ENCODE measurements around the gene FAF1. TPM values are rescaled to one million over a fixed set of nuclear protein-coding genes. Genes with fewer than 3 reads are reported as not detected.

FAF1 gene
- total RNA-seq, 1 experiment from 2014 or later = 109 TPM

GRCh38 chr1:50921029-50921428 is 39.0 kb downstream of the FAF1 start:
- POLR2A ChIA-PET (ENCODE audit: low non-redundant PET) = no interaction called here
- peaks cover 27% of the 10 kb centered on the region for H3K9me3 ChIP-seq (ENCODE audit: low read depth, low read length, poor library complexity, severe bottlenecking)
- H3K4me3 ChIP-seq (ENCODE audit: low read depth, low read length, poor library complexity, severe bottlenecking) = no peak overlapping the region
- intact Hi-C loops (cut with micrococcal nuclease; ENCODE audit: unreplicated experiment) = loop anchor here (10.0 kb wide), 1 partner anchor 264 kb away; no protein-coding TSS in a partner anchor
- no peak for TF ChIP-seq CTCF (conservative IDR thresholded peaks at IDR 0.05; ENCODE audit: low read depth, low read length)
- TF ChIP-seq EZH2 (IDR thresholded peaks at IDR 0.05; ENCODE audit: borderline replicate concordance, low read depth, low read length, poor library complexity, severe bottlenecking) = no peak
- no TSS peak for BruUV-seq (replicated peaks)
- no peaks in the 10 kb centered on the region for H3K4me1 ChIP-seq (ENCODE audit: insufficient read depth, low read length, poor library complexity, severe bottlenecking)
- CTCF ChIA-PET = no interaction called here
- no peak for DNase-seq (ENCODE audit: low spot score)
- H3K27ac ChIP-seq (ENCODE audit: low read depth, low read length, poor library complexity, severe bottlenecking) = no peak overlapping the region
- no peaks in the 10 kb centered on the region for H3K27me3 ChIP-seq (replicated peaks; ENCODE audit: insufficient read depth, low read depth, low read length, poor library complexity)
- no peaks in the 10 kb centered on the region for H3K36me3 ChIP-seq (ENCODE audit: insufficient read depth, low read length, poor library complexity, severe bottlenecking)

GRCh38 chr1:50920409-50920808 is 39.7 kb downstream of the FAF1 start:
- Histone ChIP-seq H3K4me3 (ENCODE audit: low read depth, low read length, poor library complexity, severe bottlenecking) (no peak overlapping the region), H3K27ac (ENCODE audit: low read depth, low read length, poor library complexity, severe bottlenecking) (no peak overlapping the region), H3K27me3 (replicated peaks; ENCODE audit: insufficient read depth, low read depth, low read length, poor library complexity) (no peaks in the 10 kb centered on the region), H3K4me1 (ENCODE audit: insufficient read depth, low read length, poor library complexity, severe bottlenecking) (no peaks in the 10 kb centered on the region), H3K9me3 (ENCODE audit: low read depth, low read length, poor library complexity, severe bottlenecking) (peaks cover 27% of the 10 kb centered on the region), H3K36me3 (ENCODE audit: insufficient read depth, low read length, poor library complexity, severe bottlenecking) (no peaks in the 10 kb centered on the region)
- CTCF ChIA-PET = no interaction called here
- intact Hi-C loops (cut with micrococcal nuclease; ENCODE audit: unreplicated experiment) = loop anchor here (10.0 kb wide), 1 partner anchor 264 kb away; no protein-coding TSS in a partner anchor
- no peak for DNase-seq (ENCODE audit: low spot score)
- TF ChIP-seq CTCF (conservative IDR thresholded peaks at IDR 0.05; ENCODE audit: low read depth, low read length) (no peak), EZH2 (IDR thresholded peaks at IDR 0.05; ENCODE audit: borderline replicate concordance, low read depth, low read length, poor library complexity, severe bottlenecking) (no peak)
- BruUV-seq (replicated peaks) = no TSS peak
- POLR2A ChIA-PET (ENCODE audit: low non-redundant PET) = no interaction called here

GRCh38 chr1:50917138-50918137 is 42.6 kb downstream of the FAF1 start:
- CTCF ChIA-PET = interaction anchor here (0.6 to 0.7 kb wide), 2 partner anchors 28 to 276 kb away, joined by 5 to 10 read pairs; no protein-coding TSS in a partner anchor
- Histone ChIP-seq H3K27me3 (replicated peaks; ENCODE audit: insufficient read depth, low read depth, low read length, poor library complexity) (no peaks in the 10 kb centered on the region), H3K27ac (ENCODE audit: low read depth, low read length, poor library complexity, severe bottlenecking) (no peak overlapping the region), H3K36me3 (ENCODE audit: insufficient read depth, low read length, poor library complexity, severe bottlenecking) (no peaks in the 10 kb centered on the region), H3K9me3 (ENCODE audit: low read depth, low read length, poor library complexity, severe bottlenecking) (peaks cover 7% of the 10 kb centered on the region), H3K4me3 (ENCODE audit: low read depth, low read length, poor library complexity, severe bottlenecking) (no peak overlapping the region), H3K4me1 (ENCODE audit: insufficient read depth, low read length, poor library complexity, severe bottlenecking) (no peaks in the 10 kb centered on the region)
- intact Hi-C loops (cut with micrococcal nuclease; ENCODE audit: unreplicated experiment) = no loop called here
- BruUV-seq (replicated peaks) = no TSS peak
- POLR2A ChIA-PET (ENCODE audit: low non-redundant PET) = no interaction called here
- TF ChIP-seq EZH2 (IDR thresholded peaks at IDR 0.05; ENCODE audit: borderline replicate concordance, low read depth, low read length, poor library complexity, severe bottlenecking) (no peak), CTCF (conservative IDR thresholded peaks at IDR 0.05; ENCODE audit: low read depth, low read length) (no peak)
- DNase-seq (ENCODE audit: low spot score) = no peak
